ENCODE measurements around the gene C8B.

C8B gene

DNA sequence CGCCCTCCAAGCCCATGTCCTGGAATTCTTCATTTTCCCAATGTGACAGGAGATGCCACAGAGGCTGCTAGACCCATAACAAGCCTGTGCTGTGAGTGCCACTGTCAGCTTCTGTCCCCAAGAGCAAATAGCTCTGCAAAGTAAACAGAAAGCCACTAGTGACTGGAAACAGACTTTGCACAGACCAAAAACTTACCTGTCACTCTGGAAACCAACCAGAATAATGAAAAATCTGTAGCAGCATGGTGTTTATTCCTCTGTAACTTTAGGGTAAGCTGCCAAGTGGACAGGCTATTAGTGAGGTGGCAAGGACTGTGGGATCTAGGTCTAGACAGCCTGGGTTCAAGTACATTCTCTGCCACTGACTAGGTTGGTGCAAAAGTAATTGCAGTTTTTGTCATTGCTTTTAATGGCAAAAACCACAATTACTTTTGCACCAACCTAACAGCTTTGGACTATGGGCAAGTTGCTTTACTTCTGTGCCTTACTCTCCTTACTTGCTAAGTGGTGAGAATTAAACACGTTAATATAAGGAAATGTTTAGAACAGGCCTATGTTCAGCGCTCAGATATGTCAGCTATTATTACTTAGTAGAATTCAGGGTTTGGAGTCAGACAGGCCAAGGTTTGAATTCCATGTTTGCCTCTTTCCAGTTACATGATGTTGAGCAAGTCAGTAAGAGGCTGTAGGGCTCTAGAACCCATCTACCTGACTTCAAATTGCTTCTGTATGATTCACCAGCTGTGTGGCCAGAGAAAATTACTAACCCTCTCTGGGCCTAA, at the start of gene C8B:
Gene C8B, minus strand, starts transcription at position 100 of the 782 bp plus-strand sequence. Its CDS starts 67 bp downstream, at position 33.
- TF ChIP-seq, protein P1, sequence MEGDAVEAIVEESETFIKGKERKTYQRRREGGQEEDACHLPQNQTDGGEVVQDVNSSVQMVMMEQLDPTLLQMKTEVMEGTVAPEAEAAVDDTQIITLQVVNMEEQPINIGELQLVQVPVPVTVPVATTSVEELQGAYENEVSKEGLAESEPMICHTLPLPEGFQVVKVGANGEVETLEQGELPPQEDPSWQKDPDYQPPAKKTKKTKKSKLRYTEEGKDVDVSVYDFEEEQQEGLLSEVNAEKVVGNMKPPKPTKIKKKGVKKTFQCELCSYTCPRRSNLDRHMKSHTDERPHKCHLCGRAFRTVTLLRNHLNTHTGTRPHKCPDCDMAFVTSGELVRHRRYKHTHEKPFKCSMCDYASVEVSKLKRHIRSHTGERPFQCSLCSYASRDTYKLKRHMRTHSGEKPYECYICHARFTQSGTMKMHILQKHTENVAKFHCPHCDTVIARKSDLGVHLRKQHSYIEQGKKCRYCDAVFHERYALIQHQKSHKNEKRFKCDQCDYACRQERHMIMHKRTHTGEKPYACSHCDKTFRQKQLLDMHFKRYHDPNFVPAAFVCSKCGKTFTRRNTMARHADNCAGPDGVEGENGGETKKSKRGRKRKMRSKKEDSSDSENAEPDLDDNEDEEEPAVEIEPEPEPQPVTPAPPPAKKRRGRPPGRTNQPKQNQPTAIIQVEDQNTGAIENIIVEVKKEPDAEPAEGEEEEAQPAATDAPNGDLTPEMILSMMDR (IDR thresholded peaks at IDR 0.05; ENCODE audit: insufficient read depth, missing control alignments): no peak
- no peak for FAIRE-seq

DNA sequence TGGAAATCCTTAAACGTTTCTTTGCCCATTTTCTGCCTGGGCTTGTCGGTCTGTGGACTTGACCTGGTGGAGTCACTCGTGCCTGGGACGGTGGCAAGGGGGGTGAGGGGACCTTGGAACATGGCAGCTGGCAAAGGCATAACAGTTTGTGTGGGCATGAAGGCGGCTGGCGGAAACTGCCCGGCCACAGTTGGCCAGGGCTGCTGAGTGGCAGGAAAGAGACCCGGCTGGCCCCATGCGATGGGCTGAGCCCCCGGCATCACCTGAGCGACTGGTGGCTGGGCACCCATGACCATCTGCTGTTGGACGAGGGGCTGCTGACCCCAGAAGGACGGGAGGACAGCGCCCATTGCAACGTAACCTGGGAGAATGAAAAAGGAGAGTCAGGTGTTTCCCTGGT, 49.3 kb upstream of the C8B start:
- FAIRE-seq: no peak
- TF ChIP-seq, protein P1 (IDR thresholded peaks at IDR 0.05; ENCODE audit: insufficient read depth, missing control alignments): no peak
- DNase-seq (ENCODE audit: insufficient read length, low spot score): no peak

More for the DNA sequence above, at the start of gene C8B:
- no peak for DNase-seq (ENCODE audit: insufficient read length, low spot score)

DNA sequence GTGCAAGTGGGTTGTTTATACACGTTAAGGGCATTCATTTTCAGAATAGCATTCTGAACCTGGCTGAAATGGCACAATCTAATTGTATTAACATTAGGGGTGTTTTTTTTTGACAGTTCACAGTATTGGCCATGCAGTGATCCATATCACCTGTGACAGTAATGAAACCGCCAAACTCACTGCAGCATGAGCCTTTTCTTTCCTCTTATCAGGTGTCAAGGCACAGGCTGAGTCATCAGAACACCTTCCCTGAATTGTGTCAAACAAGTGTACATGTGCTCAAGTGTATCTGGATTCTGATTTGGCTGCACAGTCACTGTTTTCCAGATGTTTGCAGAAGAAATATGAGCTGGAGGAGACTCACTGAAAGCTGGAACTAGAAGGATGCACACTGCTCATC, 47.7 kb upstream of the C8B start:
- TF ChIP-seq, protein P1 (IDR thresholded peaks at IDR 0.05; ENCODE audit: insufficient read depth, missing control alignments): no peak
- FAIRE-seq: no peak

DNA sequence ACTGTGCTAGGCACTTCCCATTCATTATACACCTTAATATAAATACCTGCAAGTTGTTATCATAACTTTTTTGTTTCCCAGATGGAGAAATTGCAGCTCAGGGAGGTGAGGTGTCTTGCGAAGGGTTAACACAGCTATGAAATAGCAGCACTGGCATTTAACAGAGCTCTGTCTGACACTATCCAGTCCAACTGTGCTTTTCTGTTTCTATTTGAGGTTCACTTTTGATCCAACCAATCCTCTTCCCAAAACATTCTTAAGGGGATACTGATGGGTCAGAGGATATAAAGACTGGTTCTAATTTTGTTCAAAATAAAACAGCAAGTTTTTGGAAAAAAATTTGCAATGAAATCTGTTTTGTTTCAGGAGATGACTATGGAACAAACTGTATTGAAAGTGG, 46.5 kb upstream of the C8B start:
- FAIRE-seq (no peak), DNase-seq (ENCODE audit: insufficient read length, low spot score) (no peak)
- TF ChIP-seq, protein P1 (IDR thresholded peaks at IDR 0.05; ENCODE audit: insufficient read depth, missing control alignments): no peak

More for the DNA sequence above, 47.7 kb upstream of the C8B start:
- no peak for DNase-seq (ENCODE audit: insufficient read length, low spot score)

DNA sequence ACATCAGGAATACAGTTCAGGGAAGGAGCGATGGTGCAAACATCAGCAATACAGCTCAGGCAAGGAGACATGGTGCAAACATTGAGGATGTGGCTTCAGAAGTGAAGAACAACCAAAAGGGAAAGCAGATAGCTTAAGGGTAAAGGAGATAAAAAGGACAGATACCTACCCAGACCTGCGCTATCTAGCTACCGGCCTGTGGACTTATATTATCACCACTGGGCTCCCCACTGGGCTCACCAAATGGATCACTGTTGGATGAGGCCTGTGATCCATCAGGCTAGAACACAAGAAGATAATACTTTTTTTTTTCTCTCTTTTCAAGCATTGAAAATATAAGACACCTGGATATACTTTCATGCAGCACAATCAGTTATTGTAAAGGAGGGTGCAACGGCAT, 44.7 kb upstream of the C8B start:
- DNase-seq (ENCODE audit: insufficient read length, low spot score): no peak
- FAIRE-seq: no peak
- TF ChIP-seq, protein P1 (IDR thresholded peaks at IDR 0.05; ENCODE audit: insufficient read depth, missing control alignments): no peak

DNA sequence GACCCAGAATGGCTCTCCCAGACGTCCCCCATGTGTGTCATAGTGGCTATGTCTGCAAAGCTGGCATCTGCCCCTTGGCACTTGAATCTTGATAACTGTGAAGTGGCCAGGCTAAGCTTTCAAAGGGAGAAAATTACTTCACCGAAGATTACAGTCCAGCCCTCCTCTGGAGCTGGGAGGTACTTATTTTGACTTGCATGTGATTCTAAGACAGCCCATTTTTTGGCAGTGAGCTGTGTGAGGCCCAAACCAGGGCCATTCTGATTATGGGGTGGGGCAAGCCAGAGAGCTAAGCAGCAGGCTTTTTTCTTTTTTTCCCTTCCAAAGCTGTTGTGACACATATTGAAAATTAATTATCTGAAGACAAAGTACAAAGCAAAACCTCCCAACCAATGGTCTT, 42.1 kb upstream of the C8B start:
- DNase-seq (ENCODE audit: insufficient read length, low spot score) (no peak), FAIRE-seq (no peak)
- TF ChIP-seq, protein P1 (IDR thresholded peaks at IDR 0.05; ENCODE audit: insufficient read depth, missing control alignments): no peak

DNA sequence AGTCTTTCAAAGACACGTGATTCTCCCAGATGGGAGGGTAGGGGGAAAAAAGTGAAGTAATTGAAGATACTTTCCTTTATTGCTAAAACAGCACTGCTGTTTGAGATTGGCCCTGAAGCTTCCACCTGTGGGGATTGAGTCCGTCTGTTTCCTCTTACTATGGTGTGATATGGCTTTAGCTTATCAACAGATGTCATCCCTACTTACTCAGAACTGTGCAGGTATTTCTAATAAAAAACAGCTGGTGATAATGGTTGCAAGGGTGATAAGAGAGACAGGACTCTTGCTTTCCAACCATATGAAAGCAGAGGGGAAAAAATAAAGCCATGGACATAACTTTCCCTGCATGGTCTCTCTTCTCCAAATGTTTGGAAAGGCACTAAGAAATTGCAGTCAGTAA, 41.7 kb upstream of the C8B start:
- FAIRE-seq: no peak
- TF ChIP-seq, protein P1 (IDR thresholded peaks at IDR 0.05; ENCODE audit: insufficient read depth, missing control alignments): no peak

More for the DNA sequence above, 41.7 kb upstream of the C8B start:
- no peak for DNase-seq (ENCODE audit: insufficient read length, low spot score)
